Fibroblast of the aortic adventitia (primary cell): Measurements from ENCODE around the gene RNLS. TPM values are rescaled to one million over a fixed set of nuclear protein-coding genes. Genes with fewer than 3 reads are reported as not detected.
A peak's percentile ranks its signal among the peaks of the same experiment; 100 is the strongest.

Experiments used
- DNase-seq: peaks from one replicate; pipeline ENCODE4 v3.0.0-alpha.2; 2010; ENCODE audit warnings: low read depth
- H3K4me3 ChIP-seq: 2 replicates; pipeline ENCODE4 v1.5.1; 2011; ENCODE audit warnings: low read depth, mild to moderate bottlenecking, control low read depth, low read length, moderate library complexity
- CTCF ChIP-seq: IDR thresholded peaks from 2 replicates; pipeline ENCODE4 v1.5.1; 2011; ENCODE audit warnings: mild to moderate bottlenecking, low read length, control low read depth, inconsistent platforms; ENCODE audit not compliant: insufficient read depth
- total RNA-seq: library from RNA; depleted of rRNA; stranded (reverse); fragments of >200 nt; gene quantifications from 2 replicates; pipeline ENCODE4 v1.2.3, GENCODE V29; 2012; ENCODE audit warnings: low replicate concordance

Gene RNLS
- total RNA-seq, 1 donor, result 16.8 TPM

DNA sequence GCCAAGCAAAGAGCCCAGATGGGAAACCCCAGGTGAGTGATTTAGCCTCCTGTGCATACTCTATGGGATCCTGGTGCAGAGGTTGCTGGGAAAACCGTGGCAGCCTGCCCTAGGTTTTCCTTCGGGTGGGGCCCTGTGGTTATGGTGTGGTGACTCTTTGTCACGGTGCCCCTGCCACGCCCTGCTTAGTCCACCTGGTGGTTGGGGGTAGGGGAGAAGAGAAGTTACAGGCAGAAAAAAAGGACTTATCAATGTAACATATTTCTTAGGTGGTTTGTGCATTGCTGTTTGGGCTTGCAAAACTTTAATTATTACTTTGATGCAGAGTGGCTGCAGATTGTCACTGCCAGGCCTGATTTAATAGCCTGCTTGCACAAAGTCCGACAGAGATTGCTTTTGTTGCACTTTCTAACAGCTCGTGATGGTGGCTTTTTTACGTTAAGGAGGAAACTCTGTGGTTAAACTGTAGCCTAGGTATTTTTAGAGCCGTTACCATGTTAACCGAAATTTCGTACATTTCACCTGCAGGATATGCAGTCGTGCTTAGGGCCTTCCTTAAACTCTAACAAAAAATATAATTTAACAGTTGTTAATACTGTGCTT is 197.4 kb downstream of the RNLS start:
- TF ChIP-seq CTCF, result no peak
- no peak overlapping the region for H3K4me3 ChIP-seq
- DNase-seq, result no peak

GRCh38 chr10:88383276-88383675 is 199.8 kb downstream of the RNLS start:
- no peak overlapping the region for H3K4me3 ChIP-seq
- TF ChIP-seq CTCF, result no peak
- no peak for DNase-seq

GRCh38 chr10:88382699-88383098 is 200.4 kb downstream of the RNLS start:
- DNase-seq, result no peak
- no peak overlapping the region for H3K4me3 ChIP-seq
- no peak for TF ChIP-seq CTCF

DNA sequence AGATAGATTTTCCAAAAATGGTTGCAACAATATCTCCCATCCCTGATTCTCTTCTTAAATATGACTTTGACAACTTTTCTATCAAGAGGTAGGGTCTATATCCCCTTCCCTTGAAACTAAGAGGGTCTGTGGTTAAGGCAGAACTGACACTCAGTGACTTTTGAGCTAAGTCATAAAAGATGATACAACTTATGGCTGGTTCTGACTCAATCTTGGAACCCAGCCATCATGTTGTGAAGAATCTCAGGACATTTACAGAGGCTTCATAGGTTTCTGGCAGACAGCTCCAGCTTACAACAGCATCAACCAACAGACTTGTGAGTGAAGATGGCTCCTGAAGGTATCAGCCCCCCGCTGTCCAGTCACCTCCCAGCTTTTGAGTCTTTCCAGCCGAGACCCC is 203.5 kb downstream of the RNLS start:
- DNase-seq, result peak; percentile 53
- no peak for TF ChIP-seq CTCF

GRCh38 chr10:88377510-88377909 is 205.6 kb downstream of the RNLS start:
- H3K4me3 ChIP-seq, result no peak overlapping the region
- no peak for DNase-seq
- TF ChIP-seq CTCF, result no peak

More for the DNA sequence above, 203.5 kb downstream of the RNLS start:
- H3K4me3 ChIP-seq, result no peak overlapping the region

GRCh38 chr10:88374392-88375175 is 208.5 kb downstream of the RNLS start:
- H3K4me3 ChIP-seq, result no peak overlapping the region
- no peak for DNase-seq
- TF ChIP-seq CTCF, result no peak
